Measurements from ENCODE around the gene TAF1D.
"Not testable (repeated sequence)": the region's sequence is repeated elsewhere in the genome, so short reads cannot be mapped to it uniquely, and the experiment has no call there.

The TAF1D gene

GRCh38 chr11:93741094-93741881 lies at the start of gene TAF1D, which contains the start of gene C11orf54:
TSS of gene TAF1D (minus strand) at chr11:93741495. CDS start at chr11:93739304, 2,191 bp downstream.
TSS of gene C11orf54 (plus strand) at chr11:93741672. CDS start at chr11:93747394, 5,722 bp downstream.
- peak; percentile 65 to 98 (median 91) for DNase-seq

- DNase-seq: no peak
Measured at GRCh38 chr11:93784935-93785360, 43.7 kb upstream of the TAF1D start.

GRCh38 chr11:93784145-93784934 lies 43.0 kb upstream of the TAF1D start, which contains the start of gene MED17:
TSS of gene MED17 (plus strand) at chr11:93784282. CDS start at chr11:93784514, 232 bp downstream.
- DNase-seq: peak; percentile 34 to 97 (median 88)

- DNase-seq: peak in 2 of 51 donors; percentile 41 to 64
Measured at GRCh38 chr11:93783765-93784144, 42.5 kb upstream of the TAF1D start.

GRCh38 chr11:93783362-93783761 lies 42.1 kb upstream of the TAF1D start:
- no peak for DNase-seq

- DNase-seq: no peak
Measured at GRCh38 chr11:93775289-93775688, 34.0 kb upstream of the TAF1D start.

- DNase-seq: not testable (repeated sequence)
Measured at GRCh38 chr11:93774560-93774959, 33.3 kb upstream of the TAF1D start.

GRCh38 chr11:93773601-93774200 lies 32.4 kb upstream of the TAF1D start:
- no peak for DNase-seq

- DNase-seq: no peak
Measured at GRCh38 chr11:93773045-93773477, 31.8 kb upstream of the TAF1D start.

GRCh38 chr11:93772123-93772522 lies 30.8 kb upstream of the TAF1D start:
- no peak for DNase-seq

- DNase-seq: no peak
Measured at GRCh38 chr11:93770160-93770559, 28.9 kb upstream of the TAF1D start.

GRCh38 chr11:93767018-93767417 lies 25.7 kb upstream of the TAF1D start:
- no peak for DNase-seq

GRCh38 chr11:93766504-93766903 lies 25.2 kb upstream of the TAF1D start:
- DNase-seq: no peak

- no peak for DNase-seq
Measured at GRCh38 chr11:93765551-93765950, 24.3 kb upstream of the TAF1D start.

- DNase-seq: no peak
Measured at GRCh38 chr11:93761910-93762309, 20.6 kb upstream of the TAF1D start.

- not testable (repeated sequence) for DNase-seq
Measured at GRCh38 chr11:93759123-93759522, 17.8 kb upstream of the TAF1D start.

- no peak for DNase-seq
Measured at GRCh38 chr11:93757924-93758865, 16.9 kb upstream of the TAF1D start.

GRCh38 chr11:93757301-93757700 lies 16.0 kb upstream of the TAF1D start:
- DNase-seq: no peak

GRCh38 chr11:93756748-93757147 lies 15.5 kb upstream of the TAF1D start:
- no peak for DNase-seq

GRCh38 chr11:93753241-93753640 lies 11.9 kb upstream of the TAF1D start:
- no peak for DNase-seq

- no peak for DNase-seq
Measured at GRCh38 chr11:93751001-93751400, 9.7 kb upstream of the TAF1D start.

All from hypothalamus (tissue), 51 donors.